Pulmonary artery endothelial cell (primary cell): ENCODE measurements around the gene CMTM8. TPM values are rescaled to one million over a fixed set of nuclear protein-coding genes. Genes with fewer than 3 reads are reported as not detected.
"Not testable (repeated sequence)": the region's sequence is repeated elsewhere in the genome, so short reads cannot be mapped to it uniquely, and the experiment has no call there.

Experiments used
- DNase-seq: peaks from one replicate; pipeline ENCODE4 v3.0.0-alpha.2; 2011; ENCODE audit warnings: low read depth, low spot score
- total RNA-seq: library from RNA; depleted of rRNA; stranded (reverse); fragments of >200 nt; gene quantifications from 2 replicates; pipeline ENCODE4 v1.2.3, GENCODE V29; 2014

CMTM8 gene
- total RNA-seq, 1 donor from 2014 or later = 2.6 TPM

DNA sequence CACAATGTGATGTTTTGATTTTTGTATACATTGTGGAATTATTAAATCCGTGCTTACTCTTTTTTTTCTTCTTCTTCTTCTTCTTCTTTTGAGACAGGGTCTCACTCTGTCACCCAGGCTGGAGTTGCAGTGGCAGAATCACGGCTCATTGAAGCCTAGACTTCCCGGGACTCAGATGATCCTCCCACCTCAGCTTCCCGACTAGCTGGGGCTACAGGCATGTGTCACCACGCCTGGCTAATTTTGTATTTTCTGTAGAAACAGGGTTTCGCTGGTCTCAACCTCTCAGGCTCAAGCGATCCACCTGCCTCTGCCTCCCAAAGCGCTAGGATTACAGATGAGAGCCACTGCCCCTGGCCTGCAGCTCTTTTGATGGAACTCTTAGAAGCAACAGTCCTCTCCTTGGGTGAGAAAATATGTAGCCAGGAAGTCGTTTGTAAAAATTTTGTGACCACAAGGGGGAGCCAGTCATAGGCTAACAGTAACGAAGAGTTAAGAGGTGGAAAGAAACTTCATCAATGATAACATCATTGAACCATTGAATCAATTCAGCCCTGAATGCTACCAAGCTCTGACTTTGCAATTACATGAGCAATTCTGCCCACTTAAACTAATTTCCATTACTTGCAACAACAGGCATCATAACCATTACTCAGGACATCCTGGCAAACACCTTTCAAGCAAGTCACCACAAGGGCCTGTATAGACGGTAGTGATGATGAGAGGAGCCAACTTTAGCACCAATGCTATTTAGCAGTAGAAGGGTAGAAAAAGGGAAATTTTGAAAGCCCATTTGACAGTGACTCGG, 136.5 kb downstream of the CMTM8 start:
- no peak for DNase-seq

DNA sequence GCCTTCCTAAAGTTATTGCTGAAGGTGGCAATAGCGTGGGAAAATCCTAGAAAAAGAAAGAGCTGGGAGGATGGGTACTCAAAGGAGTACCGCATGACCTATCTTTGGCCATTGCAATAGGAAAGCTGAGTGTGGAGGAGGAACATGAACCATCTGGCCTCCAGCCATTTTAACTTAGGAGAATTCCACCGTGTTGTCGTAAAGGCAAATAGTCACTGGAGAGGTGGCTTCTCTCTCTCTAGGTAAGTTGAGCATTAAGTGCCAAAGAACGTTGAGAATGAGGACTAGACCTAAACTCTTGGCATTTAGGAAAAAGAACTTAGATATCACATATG, 137.1 kb downstream of the CMTM8 start:
- DNase-seq = no peak

DNA sequence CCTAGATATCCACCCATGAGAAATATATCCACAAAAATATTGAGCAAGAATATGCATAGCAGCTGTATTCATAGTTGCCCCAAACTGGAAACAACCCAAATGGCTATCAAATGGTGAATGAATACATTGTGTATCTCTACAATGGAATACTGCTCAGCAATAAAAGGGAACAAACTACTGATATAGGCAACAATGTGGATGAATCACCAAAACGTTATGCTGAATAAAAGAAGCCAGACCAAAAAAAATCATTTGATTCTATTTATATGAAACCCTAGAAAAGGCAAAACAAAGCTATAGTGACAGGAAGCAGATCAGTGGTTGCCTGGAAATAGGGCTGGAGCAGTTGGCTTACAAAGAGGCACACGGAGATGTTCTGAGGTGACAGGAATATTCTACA, 137.6 kb downstream of the CMTM8 start:
- peak; percentile 64 for DNase-seq

DNA sequence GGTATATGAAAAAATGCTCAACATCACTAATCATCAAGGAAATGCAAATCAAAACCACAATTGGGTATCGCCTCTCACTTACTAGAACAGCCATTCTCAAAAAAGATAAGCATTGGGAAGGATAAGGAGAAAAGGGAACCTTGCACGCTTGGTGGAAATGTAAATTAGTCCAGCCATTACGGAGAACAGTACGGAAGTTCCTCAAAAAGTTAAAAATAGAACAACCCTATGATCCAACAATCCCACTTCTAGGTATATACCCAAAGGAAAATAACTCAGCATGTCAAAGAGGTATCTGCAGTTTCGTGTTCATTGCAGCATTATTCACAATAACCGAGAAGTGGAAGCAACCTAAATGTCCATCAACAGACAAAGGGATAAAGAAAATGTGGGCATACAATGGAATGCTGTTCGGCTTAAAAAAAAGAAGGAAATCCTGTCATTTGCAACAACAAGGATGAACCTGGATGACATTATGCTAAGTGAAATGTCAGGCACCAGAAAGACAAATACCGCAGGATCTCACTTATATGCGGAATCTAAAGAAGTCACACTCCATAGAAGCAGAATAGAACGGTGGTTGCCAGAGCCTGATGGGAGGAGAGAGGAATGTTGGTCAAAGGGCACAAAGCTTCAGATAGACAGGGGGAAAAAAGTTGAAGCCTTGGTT, 141.5 kb downstream of the CMTM8 start:
- no peak for DNase-seq

DNA sequence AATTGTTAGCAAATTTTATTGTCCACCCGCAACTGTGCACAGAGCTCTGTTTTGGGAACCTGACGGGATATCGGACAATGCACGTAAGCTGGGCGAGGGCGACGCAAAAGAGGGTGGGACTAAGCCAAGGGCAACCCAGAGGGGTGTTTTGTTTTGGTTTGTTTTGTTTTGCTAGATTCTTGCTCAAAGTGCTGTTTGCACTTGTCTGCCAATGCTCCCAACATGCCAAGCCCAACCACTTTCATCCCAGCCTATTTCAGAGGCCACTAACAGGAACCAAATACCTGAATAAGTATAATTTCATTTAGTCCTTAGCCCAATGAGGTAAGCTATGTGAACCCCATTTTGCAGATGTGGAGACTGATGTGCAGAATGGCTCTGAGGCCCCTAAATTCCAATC, 143.4 kb downstream of the CMTM8 start:
- DNase-seq = no peak

DNA sequence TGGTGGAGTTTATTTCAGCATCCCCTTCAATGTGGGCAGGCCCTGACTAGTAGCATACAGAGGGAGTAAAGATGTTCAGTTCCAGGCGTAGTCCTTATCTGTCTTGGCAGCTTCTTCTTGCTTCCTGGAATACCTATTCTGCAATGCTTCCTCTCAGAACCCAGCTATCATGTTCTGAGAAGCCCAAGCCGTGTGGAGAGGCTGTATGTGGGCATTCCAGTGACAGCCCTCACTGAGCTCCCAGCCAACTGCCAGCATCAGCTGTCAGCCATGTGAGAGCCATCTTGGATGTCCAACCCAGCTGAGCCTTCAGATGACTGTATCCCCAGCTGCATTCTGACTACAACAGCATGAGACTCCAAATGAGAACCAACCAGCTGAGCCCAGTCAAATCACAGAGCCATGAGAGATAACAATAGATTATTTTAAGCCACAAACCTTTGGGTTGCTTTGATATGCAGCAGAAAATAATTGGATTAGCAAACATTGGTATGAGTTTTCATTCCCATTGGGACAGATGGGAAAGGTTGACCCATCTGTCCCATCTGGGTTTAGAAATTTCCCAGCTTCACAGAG, 144.7 kb downstream of the CMTM8 start:
- no peak for DNase-seq

DNA sequence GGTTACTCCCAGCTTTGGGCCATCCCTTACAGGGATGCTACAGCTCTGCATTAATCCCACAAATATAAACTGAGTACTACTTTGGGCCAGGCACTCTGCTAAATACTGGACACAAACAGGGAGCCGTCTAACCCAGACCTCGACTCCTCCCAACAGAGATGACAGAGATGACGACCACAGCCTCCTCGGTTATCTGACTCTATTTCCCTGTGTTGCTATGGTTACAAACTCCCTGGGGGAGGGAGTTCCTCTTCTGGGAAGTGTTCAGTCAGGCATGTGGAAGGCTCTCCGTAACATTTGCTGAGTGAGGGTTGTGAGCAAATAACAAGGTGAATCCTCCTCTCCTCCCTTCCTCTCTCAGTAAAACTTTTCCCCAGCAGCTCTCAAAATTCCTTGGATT, 146.5 kb downstream of the CMTM8 start:
- no peak for DNase-seq

DNA sequence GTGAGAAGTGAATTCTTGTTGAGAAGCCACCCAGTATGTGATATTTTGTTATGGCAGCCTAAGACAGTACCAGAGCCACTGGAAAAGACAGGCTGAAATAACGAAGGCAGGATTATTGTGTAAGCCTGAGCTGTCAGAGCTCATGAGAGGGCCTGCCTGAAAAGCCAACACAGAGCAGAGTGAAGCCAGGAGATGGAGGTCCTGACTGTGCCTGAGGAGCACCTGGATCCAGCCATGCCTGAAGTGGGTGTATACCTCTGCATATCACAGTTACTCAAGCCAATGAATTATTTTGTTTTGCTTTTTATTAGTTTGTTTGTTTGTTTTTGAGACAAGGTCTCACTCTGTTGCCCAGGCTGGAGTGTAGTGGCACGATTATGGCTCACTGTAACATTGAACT, 149.0 kb downstream of the CMTM8 start:
- no peak for DNase-seq

DNA sequence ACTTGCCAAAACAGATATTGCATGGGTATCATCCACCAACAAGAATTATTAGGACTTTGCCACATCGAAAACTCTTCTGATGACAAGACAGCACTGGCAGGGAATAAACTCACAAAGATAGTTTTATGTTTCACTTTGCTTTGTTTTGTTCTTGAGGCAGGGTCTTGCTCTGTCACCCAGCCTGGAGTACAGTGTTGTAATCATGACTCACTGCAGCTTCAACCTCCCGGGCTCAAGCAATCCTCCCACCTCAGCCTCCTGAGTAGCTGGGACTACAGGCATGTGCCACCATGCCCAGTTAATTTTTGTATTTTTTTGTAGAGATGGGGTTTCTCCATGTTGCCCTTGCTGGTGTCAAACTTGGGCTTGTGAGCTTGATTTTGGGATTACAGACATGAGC, 151.1 kb downstream of the CMTM8 start:
- not testable (repeated sequence) for DNase-seq

DNA sequence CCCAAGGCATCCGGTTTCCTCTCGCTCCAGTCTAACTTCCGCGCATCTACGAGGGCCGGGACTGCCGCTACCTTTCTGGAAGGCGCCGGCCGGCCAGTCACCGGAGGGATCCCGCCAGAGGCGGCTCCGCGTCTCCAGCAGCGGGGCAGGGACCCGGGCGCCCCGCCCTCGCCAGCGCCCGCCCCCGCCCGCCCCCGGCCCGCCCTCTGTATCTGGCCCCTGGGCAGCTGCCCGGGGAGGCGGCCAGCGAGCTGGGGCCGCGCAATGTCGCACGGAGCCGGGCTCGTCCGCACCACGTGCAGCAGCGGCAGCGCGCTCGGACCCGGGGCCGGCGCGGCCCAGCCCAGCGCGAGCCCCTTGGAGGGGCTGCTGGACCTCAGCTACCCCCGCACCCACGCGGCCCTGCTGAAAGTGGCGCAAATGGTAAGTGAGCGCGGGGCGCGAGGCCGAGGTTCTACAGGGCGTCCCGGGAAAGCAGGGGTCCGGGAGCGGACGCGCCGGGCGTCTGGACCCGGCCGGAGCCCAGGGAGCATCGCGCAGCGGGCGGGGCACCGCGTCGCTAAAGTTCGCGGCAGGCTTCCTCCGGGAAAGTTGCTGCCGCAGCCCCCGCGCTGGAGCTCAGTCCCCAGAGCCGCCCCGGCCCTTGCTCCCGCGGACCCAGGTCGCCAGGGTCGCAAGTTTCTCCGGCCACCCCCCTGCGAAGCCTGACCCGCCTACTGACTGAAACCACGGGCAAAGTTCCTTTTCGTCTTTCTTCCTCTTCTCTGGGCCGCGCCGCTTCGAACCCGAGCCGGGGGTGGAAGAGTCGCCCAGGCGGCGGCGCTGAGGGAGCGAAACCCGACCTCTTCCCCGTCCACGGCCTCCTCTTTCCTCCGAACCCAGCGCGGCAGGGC, 153.4 kb downstream of the CMTM8 start, which contains the start of gene CMTM7:
TSS of gene CMTM7 (plus strand) at position 211 of the 893 bp plus-strand sequence. CDS start at position 265, 54 bp downstream.
- peak; percentile 15 for DNase-seq

DNA sequence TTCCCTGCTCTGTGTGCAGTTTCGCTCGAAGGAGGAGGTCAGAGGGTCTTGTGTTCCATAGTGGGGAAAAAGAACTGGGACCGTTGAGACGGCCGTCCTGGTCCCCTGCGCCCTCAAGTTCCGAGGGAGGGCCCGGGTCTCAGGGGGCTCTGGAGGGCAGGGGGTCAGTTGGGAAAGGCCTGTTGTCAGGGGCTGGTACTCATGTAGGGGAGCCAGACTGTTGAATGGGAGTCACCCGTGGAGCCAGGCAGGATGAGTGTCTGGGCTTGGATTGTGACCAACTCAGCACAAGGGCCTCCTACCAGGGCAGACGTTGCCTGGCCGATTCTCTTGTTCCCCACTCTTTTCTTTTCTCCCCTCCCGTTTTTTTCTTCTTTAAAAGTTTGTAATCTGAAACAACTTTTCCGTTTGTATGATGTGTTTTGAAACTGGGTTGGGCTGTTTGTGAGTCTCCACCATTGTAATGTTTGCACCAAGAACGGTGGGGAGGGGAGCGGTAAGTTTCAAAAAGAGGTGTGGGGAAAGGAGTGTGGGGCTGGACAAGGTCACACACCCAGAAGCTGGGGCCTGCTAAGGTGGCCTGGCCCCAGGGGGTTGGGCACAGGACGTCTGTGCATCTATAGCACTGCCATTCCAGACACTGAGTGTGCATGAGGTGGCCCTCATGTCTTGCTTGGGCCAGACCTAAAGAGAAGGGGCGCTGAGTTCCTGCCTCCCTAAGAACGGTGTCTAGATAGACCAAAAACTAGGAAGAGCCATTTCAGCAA, 154.2 kb downstream of the CMTM8 start:
- DNase-seq = no peak

DNA sequence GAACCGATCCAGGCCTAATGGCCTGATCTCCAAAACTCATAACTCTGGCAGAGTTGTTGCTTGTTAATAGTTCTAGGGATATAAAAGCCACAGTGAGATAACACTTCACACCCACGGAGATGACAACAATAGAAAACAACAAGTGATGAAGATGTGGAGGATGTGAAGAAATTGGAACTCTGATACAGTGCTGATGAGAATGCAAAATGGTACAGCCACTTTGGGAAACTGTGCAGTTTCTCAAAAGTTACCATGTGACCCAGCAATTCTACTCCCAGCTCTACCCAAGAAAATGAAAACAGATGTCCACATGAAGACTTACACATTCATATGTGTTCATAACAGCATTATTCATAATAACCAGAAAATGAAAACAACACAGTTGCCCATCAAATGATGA, 157.0 kb downstream of the CMTM8 start:
- DNase-seq = no peak

DNA sequence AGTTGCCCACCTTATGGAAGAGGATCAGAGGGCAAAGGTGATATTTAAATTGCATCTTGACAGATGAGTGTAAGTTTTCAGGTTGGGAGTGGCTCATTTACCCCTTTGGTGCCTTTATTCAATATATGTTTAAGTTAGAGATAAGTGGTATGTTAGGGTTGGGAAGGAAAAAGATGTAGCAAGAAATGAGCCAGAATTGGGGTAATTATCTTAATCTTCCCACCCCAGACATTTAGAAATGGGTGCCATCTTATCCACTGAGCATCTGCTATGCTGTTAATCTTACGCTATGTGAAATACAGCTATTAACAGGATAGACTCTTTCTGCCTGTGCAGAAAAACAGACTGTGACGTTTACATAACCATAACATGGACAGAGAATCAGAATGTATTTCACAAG, 159.5 kb downstream of the CMTM8 start:
- DNase-seq = no peak

DNA sequence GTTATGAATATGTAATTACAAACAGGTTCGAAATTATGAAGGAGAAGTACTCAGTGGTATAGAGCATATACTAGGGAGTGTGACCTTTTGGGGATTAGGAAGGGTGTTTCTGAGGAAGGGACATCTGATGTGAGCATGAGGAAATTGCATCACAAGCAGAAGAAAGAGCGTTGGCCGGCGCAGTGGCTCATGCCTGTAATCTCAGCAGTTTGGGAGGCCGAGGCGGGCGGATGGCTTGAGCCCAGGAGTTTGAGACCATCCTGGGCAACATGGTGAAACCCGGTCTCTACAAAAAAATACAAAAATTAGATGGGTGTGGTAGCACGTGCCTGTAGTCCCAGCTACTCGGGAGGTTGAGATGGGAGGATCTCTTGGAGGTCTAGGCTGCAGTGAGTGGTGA, 160.1 kb downstream of the CMTM8 start:
- no peak for DNase-seq

DNA sequence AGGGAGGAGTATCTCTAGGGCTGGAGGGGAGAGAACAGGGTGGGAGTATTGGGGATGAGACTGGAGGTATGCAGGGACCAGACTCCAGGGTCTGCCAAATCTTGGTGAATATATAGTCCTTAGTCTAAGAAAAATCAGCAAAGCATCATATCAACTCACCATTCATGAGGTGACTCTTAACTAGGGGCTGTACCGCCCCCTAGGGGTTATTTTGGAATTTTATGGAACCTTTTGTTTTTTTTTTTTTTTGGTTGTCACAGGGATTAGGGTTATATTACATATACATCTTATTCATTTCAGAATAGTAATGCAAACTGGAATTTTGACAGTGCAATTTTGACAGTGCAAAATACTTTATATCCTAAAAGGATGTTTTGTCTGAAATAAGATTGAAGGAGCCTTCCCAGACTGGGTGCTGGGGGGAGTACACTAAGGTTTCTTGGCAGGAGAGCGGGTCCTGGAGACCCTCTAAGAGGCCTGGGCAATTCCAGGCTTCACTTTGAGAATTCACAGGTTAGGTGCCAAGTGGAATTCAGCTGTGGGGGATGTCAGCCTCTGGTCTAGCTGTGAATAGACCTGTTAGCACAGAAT, 160.6 kb downstream of the CMTM8 start:
- peak; percentile 29 for DNase-seq

DNA sequence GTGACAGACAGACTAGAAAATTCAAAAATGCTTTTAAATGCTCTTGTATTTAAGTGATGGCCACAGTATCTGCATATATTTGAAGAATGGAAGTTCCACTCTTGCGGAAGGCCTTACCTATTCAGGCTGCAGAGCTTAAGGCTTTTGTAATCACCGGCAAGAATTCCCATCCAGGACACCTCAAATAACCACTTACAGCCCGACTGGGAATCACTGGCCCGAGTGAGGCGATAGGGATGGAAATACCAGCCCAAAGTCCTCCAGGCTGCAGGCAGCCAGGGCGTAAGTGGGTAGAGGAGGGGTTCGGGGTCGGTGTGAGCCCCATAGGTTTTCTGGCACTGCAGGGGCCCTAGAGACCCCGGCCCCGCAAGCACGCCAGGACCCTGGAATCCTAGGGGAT, 162.6 kb downstream of the CMTM8 start:
- DNase-seq = no peak

DNA sequence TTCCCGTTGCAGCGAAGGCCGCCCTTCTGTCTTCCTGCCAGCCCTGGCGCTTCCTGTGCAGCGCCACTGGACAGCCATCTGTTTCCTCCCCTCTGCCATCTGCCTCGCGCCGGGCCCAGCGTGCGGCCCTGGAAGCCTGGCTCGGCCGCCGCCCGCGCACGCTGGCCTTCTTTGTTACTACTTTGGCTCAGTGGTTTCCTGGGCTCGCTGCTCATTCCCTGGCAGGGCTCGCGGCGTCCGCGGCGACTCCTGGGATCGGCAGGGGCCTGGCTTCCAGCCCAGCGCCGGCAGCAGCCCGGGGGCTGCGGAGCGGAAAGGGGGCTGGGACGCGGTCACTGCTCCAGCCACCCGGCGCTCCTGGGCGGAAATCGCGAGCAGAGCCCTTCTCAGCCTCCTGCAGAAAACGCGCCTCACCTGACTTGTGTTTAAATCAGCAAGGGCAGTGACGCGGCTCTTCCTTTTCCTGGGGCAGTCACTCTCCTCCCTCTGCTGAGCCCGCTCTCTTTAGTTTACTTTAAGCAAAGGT, 163.1 kb downstream of the CMTM8 start:
- DNase-seq = peak; percentile 85

DNA sequence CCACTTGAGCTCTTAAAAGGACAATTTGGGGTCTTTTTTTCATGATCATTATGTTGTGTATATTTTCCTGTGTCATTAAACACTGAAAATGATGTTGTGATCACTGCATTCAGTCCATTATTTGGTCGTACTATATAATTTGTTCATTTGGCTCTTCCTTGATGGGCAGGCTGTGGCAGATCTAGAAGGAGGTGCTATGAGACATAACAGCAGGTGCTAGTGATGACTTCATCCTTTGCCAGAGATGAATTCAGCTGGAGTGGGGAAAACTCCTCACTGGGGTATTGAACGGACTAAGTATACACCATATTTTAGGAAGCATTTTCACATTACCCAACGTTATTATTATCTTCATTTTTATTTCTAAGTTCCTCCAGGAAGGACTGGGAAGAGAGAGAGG, 165.2 kb downstream of the CMTM8 start:
- DNase-seq = no peak

DNA sequence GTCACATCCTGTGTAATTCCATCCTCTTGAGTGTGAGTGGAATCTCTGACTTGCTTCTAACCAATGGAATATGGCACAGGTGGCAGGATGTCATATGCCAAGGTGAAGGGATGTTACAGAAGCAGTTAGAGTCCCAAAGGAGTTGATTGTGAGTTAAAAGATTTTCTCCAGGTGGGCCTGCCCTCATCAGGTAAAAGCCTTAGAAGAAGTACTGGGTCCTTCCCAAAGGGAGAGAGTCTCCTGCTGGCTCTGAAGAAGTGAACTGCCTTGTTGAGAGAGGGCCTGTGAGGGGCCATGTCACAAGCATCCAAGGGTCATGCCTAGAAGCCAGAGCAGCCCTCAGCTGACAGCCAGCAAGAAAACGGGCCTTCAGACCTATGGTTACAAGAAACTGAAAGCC, 166.2 kb downstream of the CMTM8 start:
- DNase-seq = no peak

DNA sequence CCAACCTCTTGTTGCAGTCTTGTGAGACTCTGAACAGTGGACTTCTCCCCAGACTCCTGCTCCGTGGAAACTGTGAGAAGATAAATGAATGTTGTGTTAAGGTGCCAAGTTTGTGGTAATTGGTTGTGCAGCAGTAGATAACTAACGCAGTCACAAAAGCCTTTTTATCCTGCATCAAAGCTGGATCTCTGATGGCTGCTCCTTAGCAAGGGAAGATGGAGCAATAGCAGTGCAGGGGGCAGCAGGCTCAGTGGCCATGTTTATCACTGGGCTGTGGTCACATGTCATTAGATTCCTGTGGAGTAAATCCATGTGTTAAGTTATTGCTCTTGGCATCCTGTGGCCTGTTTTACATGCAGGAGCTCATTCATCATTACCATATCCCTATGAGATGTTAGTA, 166.7 kb downstream of the CMTM8 start:
- no peak for DNase-seq
